Astrocyte of the cerebellum (primary cell): ENCODE measurements around the gene BMF.

Experiments used
- DNase-seq: peaks from one replicate; pipeline ENCODE4 v3.0.0-alpha.2; 2011; ENCODE audit warnings: low read depth
- H3K4me3 ChIP-seq: 2 replicates; pipeline ENCODE4 v1.5.1; 2011; ENCODE audit warnings: mild to moderate bottlenecking, low read depth, low read length, moderate library complexity
- CTCF ChIP-seq: IDR thresholded peaks from 2 replicates; pipeline ENCODE4 v1.5.1; 2012; ENCODE audit warnings: low read length, low read depth, moderate library complexity, mild to moderate bottlenecking; ENCODE audit errors: missing control alignments
- in situ Hi-C: cut with HindIII; loops from 2 replicates; pipeline ENCODE4 v1.10.0; 2017; ENCODE audit warnings: low sequenced_read_pairs

Gene BMF

GRCh38 chr15:40052604-40053003, 56.1 kb downstream of the BMF start:
- in situ Hi-C loops = no loop called here
- no peak for DNase-seq
- H3K4me3 ChIP-seq = no peak overlapping the region
- TF ChIP-seq CTCF = no peak

GRCh38 chr15:40051616-40052415, 56.9 kb downstream of the BMF start:
- no peak overlapping the region for H3K4me3 ChIP-seq
- no peak for TF ChIP-seq CTCF
- in situ Hi-C loops = no loop called here
- no peak for DNase-seq

- TF ChIP-seq CTCF = no peak
- in situ Hi-C loops = no loop called here
- H3K4me3 ChIP-seq = no peak overlapping the region
- no peak for DNase-seq
Measured at GRCh38 chr15:40050788-40051470, 57.8 kb downstream of the BMF start.

GRCh38 chr15:40048926-40049475, 59.7 kb downstream of the BMF start:
- in situ Hi-C loops = loop anchor here (5.0 kb wide), 3 partner anchors 53 to 223 kb away; no protein-coding TSS in a partner anchor
- DNase-seq = no peak
- TF ChIP-seq CTCF = no peak

GRCh38 chr15:40048211-40048792, 60.4 kb downstream of the BMF start:
- no peak for DNase-seq
- no peak overlapping the region for H3K4me3 ChIP-seq
- TF ChIP-seq CTCF = no peak
- in situ Hi-C loops = loop anchor here (5.0 kb wide), 3 partner anchors 54 to 224 kb away; no protein-coding TSS in a partner anchor

More at GRCh38 chr15:40048926-40049475, 59.7 kb downstream of the BMF start:
- H3K4me3 ChIP-seq = no peak overlapping the region
